Stimulated activated CD8-positive, alpha-beta memory T cell treated with anti-CD3 and anti-CD28 coated beads, Interleukin-12 subunit alpha, Interleukin-12 subunit beta, amount 100 ng/mL, for 24 hours (primary cell): Measurements from ENCODE around the gene SAG.
"Not testable (repeated sequence)": the region's sequence is repeated elsewhere in the genome, so short reads cannot be mapped to it uniquely, and the experiment has no call there.

Experiments
- DNase-seq: peaks from one replicate; pipeline ENCODE4 v3.0.0-alpha.2; 2020; ENCODE audit errors: extremely low read depth

SAG gene

DNA sequence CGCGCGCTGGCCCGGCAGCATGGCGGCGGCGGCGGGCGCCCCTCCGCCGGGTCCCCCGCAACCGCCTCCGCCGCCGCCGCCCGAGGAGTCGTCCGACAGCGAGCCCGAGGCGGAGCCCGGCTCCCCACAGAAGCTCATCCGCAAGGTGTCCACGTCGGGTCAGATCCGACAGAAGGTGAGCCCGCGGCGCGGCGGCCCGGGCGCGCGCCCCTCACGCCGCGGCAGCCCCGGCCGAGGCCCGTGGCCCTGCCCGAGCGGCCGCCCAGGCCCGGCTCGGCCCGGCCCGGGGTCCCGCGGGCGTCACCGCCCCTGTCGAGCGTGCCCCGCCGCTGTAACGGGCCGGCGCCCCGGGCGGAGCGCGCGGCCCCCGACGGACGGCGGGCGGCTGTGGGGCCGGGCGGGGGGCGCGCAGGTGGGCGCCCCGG is 46.9 kb downstream of the SAG start:
- DNase-seq = no peak

DNA sequence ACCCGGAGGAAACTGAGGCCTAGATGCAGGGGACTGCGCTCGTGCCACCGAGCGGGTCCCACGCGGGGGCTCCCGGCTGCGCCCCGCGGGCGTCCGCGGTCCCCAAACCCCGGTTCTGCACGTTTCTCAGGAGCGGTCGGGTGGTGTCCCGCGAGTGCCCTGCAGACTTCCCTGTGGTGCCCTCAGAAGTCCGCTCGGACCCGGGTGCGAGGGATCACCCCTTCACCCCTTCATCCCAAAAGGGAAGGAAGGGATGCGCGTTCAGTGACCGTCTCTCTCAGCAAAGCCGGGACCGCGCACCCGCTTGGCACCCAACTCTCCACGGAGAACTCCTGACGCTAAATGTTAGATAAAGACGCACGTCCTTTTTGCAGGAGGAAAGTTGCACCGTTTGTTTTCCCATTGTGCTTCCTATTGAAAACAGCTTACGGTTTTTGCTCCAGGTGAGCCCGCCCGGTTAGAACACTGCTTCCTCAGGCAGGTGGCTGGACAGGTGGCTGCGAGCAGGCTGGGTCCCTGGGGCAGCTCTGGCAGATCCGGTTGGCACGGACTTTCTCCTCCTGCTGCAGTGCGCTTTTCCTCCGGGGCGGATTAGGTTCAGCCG is 47.5 kb downstream of the SAG start:
- DNase-seq = no peak

DNA sequence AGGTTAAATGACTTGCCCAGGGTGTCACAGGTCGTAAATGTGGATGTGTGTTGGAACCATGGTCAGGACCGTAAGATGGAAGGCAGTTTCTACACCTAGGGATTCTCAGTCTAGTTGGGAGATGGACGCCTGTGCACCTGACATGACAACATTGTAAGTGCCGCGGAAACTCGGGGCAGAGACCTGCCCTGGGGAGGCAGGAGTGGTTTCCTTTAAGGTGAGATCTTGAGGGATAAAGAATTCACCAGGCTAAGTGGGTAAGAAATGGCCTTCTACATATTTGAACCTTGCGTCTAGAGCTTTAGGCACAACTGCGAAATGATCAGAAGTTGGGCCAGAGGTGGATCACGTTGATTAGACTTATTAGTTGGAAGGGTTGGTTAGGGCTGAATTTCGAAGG is 48.3 kb downstream of the SAG start:
- no peak for DNase-seq

DNA sequence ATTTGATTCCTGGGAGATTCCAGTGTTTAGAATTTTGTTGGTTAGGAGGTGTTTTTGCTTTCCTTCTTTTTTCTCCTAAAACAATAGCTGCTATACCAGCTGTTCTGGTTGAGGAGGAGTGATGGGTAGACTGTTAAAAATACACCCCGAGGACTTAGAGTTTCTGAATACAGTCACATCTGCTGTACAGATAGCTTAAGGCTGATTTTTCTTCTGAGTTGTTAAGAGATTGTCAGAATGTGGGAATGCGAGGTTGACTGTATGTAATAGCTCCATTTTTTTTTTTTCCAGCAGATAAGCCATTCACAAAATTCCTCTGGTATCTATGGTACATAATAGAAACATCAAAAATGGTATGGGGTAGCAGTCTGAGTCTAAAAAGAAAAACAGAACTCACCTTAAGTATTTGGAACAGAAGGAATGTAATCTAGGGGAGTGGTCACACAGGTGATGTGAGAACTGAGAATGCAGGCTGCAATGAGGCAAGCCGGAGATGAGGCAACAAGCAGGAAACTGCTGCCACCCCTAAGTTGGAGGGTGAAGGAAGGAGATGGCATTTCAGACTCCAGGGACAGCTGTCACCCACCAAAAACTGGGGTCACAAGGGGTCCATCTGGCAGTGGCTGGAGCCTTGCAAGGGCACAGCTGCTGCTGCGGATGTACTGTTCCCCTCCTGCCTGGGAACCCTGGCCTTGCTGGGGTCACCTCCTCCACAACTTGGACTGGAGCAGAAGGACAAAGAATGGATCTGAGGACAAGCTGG is 49.1 kb downstream of the SAG start:
- DNase-seq = no peak

DNA sequence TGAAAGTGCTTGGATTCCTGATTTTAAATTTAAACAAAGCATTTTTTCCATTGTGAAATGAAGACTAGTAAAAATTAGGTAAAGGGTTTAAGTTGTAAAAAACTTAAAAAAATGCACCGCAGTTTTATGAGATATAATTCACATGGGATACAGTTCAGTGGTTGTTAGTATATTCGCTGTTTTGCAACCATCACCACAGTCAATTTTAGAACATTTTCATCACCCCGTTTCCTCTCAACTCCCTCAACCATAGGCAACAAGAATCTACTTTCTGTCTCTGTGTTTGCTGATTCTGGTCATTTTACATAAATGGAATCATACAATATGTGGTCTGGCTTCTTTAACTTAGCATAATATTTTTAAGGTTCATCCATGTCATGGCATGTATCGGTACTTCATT is 50.7 kb downstream of the SAG start:
- DNase-seq = no peak

DNA sequence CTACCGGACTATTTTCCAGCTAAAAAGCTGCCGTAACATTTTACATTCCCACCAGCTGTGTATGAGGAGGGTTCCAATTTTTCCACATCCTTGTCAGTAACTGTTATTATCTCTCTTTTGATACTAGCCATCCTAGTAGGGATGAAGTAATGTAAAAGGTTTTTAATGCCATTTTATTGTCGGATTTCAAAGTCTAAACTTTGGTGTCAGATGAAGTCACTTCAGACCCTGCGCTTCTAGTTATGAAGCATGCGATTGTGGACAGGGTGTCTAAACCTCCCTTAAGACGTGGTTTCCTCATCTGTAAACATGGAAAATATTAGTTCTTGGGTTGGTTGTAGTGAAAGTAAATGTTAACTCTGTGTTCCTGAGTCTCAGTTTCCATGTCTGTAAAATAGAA is 51.3 kb downstream of the SAG start:
- DNase-seq = no peak

DNA sequence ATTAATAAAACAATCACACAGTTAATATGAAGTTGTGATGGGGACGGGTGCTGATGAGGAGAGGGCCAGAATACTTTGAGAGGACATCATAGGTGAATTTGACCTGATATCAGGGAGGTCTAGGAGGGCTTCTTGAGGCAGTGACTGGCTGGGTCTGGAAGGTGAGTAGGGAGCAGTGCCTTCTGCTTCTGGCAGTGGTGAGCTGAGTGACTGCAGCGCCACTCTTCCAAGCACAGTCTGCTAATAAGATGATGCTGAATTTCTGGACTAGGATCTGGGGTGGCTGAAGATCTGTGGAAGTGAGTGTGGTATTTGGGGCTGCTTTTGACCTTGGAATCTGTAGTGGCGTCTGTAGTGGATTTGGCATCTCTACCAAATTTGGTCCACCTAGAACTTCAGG is 52.2 kb downstream of the SAG start:
- DNase-seq = no peak

DNA sequence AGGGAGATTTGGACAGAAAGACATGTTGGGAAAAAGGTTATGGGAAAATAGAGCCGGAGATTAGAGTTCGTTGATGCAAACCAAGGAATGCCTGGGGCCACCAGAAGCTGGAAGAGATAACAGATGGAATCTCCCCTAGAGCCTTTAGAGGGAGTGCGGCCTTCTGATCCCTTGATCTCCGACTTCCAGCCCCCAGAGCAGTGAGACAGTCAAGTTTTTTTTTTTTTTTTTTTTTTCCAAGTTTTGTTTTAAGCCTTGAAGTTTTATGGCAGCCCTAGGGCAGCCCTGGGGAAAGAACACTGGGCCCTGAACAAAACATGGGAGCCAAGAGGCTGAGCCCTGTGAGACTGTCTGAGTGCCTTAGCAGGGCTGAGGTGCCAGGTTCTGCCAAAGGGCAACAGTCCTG is 53.2 kb downstream of the SAG start:
- no peak for DNase-seq

DNA sequence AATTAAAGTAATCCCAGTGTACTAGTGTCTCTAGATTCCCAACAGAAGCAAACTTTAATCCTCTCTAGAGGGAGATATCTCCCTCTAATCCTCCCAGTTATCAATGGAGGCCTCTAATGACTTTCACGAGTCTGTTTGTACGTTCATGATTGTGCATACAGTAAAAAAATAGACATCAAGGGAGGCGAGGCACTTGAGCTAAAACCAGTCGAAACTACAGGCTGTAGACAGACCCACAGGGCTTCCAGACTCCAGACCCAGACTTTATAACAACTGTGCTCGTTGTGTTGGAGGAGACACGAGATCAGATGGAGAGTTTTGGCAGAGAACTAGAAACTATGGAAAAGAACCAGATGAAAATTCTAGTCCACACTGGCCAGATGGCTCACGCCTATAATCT is 53.7 kb downstream of the SAG start:
- no peak for DNase-seq

DNA sequence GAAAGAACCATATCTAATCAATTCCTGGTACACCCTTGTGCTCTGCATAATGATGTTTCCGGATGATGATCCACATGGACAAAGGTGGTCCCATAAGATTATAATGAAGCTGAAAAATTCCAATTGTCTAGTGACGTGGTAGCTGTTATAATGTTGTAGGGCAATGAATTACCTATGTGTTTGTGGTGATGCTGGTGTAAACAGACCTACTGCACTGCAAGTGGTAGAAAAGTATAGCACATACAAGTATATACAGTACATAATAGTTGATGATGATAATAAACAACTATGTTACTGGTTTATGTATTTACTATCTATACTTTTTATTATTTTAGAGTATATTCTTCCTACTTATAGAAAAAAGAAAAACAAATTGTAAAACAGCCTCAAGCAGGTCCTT is 55.1 kb downstream of the SAG start:
- no peak for DNase-seq

DNA sequence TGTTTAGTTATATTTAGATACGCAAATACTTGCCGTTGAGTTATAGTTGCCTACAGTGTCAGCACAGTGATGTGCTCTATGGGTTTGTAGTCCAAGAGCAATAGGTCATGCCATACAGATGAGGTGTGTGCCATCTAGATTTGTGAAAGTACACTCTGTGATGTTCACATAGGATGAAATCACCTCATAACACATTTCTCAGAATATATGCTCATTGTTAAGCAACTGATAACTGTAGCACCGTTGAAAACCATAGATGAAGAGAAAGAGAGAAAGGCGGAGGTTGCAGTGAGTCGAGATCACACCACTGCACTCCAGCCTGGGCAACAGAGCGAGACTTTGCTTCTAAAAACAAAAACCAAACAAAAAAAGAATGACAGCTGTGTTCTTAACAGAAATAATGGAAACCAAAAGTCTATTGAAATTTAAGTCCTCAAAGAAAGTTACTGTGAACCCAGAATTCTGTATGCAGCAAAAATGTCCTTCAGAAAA is 56.2 kb downstream of the SAG start:
- DNase-seq = no peak

DNA sequence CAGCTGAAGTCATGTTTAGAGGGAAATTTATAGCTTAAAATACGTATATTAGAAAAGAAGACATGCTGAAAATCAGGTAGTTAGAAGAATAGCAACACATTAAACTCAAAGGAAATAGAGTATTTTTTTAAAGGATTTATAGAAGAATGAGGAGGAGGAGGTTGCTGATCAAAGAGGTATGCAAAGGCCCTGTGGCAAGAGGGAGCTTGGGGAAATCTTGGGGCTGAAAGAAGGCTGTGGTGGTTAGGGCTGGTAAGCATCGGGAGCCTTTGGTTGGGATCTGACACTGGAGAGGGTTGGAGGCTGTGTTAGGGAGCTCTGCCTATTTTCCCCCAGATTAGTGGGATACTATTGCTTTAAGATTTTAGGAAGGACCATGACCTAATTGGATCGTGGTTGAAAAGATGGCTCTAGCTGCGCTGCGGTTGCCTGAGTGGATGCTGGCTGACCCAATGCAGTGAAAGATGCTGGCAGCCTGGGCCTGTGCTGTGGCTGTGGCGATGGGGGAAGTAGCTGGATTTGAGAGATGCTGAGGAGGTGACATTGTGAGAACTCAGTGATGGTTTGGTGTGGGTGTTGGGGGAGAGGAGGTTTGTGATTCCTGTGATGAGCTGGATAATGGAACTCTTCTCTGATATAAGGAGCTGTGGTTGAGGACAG is 58.4 kb downstream of the SAG start:
- DNase-seq = no peak

DNA sequence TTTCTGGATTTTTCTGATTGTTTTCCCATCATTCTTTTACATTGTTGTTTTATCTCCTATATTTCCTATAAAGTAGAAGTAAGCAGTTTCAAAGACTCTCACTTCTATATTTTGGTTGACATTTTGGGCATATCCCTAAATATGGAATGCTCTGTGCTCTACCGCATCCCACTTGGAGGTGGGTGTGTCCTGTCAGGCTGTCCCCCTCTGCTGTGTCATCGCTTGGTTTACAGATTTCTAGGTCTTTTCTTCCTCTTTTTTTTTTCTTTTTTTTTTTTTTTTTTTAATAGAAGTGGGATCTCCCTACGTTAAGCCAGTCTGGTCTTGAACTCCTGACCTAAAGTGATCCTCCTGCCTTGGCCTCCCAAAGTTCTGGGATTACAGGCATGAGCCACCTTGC is 60.0 kb downstream of the SAG start:
- no peak for DNase-seq

DNA sequence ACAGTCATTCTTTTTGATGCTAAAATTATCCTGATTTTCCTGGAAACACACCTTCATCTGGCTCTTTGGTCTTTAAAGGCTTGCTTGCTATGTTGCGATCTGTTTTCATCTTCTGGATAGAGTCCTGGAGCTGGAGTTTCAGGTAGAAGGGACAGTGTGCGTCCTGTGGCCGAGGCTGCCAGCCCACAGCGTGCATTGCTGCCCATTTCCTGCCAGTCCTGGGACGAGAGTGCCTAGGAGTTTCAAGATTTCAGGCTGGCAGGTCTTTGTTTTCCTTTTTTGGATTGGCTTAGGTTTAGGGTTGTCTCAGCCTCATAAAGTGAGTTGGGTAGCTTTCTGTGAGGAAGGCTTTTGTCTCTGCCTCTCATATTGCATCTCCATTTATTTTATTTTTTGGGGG is 61.1 kb downstream of the SAG start:
- DNase-seq = no peak

DNA sequence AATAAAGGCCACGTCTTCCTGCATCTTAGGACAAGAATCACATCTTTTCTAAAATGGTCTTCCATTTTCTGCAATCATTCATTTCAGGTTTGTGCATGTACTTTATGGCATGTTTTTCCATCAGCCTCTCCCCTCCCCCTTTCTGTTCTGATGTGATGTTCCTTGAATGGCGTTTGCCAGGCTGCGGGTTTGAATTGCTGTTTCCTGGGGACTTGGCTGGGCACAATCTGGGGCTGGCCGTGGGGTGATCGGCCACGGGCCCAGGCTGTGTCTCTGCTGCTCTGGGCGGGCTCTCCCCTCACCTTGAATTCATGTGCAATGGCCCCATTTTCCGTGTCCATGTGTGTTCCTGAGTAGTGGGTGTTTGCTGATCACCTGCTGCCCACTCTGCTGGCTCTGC is 61.8 kb downstream of the SAG start:
- no peak for DNase-seq

DNA sequence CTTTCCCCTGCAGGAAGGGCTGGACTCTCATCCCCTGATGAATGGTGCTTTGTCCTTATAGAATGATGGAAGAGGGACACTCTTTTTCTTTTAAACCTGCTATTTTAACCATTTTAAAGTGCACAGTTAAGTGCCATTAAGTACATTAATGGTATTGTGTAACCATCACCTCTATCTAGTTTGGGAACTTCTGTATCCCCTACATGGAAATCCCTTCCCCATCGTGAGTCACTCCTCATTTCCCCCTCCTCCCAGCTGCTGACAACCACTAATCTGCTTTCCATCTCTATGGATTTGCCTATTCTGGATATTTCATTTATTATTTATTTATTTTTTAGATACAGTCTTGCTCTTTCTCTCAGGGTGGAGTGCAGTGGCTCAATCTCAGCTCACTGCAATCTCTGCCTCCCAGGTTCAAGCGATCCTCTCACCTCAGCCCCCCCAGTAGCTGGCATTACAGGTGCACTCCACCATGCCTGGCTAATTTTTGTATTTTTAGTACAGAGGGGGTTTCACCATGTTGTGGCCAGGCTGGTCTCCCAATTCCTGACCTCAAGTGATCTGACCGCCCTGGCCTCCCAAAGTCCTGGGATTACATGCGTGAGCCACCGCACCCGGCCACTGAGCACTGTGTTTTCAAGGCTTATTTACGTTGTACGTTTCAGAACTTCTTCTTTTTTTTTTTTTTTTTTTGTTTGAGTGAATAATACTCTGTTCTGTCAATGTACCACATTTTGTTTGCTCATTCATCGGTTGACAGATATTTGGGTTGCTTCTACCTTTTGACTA is 62.5 kb downstream of the SAG start:
- DNase-seq = no peak

DNA sequence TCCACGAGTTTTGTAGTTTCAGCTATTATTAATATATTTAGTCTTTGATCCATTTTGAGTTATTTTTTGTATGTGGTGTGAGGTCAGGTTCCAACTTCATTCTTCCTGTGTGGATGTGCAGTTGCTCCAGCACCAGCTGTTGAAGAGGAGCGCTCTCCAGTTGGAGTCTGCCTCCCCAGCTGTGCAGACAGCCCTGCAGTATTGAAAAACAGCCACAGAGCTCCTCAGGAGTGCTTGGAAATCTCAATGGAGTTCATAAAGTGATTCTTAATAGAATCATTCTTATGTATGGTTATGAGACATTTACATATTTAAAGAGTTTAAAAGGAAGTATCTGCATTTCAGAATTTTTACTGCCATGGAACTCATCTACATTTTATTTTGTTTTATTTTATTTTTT is 64.0 kb downstream of the SAG start:
- DNase-seq = no peak

DNA sequence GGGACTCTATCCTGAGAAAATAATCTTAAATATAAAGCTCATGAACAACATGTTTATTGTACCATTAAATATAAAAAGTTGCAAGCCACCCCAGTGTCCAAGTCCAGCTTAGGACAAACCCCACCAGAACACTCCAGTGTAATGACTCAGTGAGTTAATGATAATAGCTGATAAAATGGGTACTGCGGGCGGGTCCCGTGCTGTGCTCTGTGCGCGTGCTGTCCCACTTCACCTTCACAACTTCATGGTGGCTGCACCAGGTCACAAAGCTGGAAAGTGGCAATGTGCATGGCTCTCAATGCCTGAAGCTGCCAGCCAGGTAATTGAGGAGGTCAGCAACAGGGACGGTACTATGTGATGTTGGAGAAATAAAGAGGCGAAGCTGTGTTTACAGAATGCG is 65.2 kb downstream of the SAG start:
- DNase-seq = no peak

DNA sequence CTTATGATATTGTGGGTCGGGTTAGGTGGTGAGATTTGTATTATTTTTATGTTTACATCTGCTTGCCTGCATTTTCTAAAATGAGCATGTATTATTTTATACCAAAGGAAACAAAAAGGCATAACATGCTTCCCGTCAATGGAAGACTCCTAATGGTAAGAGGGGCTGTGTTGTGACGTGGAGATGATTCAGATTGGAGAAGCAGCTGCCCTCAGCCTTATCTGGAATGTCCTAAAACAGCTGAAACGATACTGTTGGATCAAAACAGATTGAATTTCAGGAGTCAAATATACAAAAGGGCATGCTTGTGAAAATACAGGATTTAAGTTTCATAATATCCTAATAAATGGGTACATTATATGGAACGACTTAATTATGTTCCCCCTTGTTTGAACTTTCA is 65.7 kb downstream of the SAG start:
- DNase-seq = no peak

DNA sequence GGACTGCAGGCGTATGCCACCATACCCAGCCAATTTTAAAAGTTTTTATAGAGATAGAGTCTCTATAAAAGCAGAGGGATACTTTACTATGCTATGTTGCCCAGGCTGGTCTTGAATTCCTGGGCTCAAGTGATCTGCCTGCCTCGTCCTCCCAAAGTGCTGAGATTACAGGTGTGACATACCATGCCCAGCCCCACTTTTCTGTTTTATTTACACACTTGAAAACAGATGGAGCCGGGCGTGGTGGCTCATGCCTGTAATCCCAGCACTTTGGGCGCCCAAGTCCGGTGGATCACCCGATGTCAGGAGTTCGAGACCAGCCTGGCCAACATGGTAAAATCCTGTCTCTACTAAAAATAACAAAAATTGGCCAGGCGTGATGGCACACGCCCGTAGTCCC is 67.2 kb downstream of the SAG start:
- not testable (repeated sequence) for DNase-seq

DNA sequence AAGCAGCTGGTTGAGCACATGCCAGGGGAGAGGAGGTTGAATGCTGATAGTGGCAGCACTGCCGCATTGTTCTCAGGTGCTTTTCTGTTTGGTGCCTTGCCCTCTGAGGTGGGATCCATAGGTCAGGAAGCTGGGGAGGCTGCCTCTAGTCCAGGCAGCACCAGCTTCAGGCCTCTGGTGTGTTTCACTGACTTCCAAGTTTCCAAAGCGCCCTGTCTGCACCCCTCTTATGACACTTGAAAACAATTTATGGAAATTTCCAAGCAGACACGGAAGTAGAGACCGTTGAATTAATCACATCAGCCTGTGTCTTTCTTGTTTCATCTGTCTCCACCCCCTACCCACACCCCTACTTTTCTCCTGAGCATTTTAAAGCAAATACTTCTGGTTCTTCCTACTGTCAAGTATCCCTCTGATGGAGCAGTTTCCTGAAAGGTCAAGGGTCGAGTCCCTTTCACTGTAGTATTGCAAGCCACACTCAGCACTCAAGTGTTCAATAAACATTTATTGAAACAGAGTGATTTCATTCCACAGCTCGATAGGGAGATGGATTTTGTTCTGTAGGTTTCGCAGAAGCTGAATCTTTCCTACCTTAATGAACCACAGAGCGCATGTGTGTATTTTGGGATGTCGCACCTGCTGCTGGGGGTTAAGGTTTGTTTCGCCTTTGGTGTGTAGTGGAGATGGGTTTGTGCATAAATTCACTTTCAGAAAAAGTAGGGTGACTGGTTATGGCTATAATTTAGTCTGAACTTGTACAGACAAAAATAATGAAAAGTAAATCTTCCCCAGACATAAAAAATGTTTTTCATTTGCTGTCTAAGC is 68.1 kb downstream of the SAG start:
- DNase-seq = no peak

DNA sequence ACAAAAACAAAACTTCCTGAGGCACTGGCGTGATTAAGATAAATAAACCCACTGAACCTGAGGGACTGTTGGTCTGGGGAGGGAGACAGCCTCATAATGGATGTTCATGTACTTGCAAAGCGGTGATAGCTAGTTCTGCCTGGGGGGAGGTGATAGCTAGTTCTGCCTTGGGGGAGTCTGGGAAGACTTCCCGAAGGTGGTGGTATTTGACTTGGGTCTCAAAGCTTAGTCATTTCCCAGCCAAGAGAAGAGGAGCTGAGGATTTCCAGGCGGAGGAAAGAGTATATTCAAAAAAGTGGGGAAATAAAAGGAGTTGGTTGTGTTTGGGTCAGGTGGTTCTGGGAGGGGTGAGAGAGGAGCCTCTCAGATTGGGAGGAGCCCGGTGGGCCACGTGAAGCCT is 71.4 kb downstream of the SAG start:
- DNase-seq = no peak
